HS-27A (cell line): ENCODE results near the gene SAA2.
"Not testable (repeated sequence)": the region's sequence is repeated elsewhere in the genome, so short reads cannot be mapped to it uniquely, and the experiment has no call there.

Source experiments
- DNase-seq: peaks from one replicate; pipeline ENCODE4 v3.0.0-alpha.2; 2012; ENCODE audit warnings: low read depth, missing footprints

The SAA2 gene

DNA sequence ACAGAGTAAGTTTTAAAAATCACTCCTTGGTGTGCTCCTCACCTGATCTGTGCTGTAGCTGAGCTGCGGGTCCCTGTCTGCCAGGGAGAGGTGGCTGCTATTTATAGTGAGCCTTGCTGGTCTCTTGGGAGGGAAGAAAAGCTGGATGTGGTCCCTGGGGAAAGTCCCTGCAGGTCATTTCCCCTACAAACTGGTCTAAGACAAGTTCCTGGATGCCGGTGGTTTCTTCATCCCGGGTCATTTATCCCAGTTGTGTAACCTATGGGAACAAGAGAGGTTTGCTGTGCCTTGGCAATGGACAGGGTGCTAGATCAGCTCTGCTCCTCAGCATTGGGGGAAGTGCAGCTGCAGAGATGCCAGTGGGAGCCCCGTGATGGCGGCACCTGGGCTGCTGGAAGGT is at the start of gene SAA2:
TSS of gene SAA2 (minus strand) at position 108 of the 400 bp plus-strand sequence. CDS start 657 bp downstream, outside the sequence.
- no peak for DNase-seq

DNA sequence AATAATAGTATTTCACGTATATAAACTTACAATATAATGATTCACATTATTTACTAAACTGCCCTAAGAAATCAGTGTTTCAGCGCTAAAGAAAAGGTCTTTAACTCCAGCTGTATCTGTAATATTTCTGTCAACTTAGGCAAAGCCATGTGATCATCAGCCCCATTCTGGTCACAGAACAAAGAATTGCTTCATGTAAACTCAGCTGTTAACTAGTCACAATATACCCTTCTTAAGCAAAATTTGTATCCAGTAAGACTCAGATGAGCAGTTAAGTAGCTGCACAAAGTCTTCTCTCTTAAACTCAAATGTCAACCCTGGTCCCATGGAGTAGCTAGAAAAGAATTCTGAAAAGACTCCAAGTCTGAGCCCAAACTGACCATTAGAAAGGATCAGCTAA is 46.8 kb upstream of the SAA2 start:
- no peak for DNase-seq

DNA sequence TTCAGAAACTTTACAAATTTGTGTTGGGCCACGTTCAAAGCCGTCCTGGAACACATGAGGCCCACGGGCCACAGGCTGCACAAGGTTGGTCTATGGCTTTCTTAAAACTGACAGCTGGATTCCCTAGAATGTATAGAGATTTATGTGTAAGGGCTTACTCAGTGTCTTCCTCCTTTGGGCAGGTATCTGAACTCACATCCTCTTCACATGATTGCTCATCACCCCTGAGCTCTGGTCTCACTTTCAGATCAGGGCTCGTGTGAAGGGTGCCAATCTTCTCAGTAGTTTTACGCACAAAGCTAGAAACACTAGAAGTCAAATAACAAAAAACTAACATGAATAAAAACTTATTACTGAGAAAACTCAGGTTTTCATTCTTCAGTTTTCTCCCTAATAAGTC is 46.4 kb upstream of the SAA2 start:
- DNase-seq: no peak

GRCh38 chr11:18288911-18289310 is 40.4 kb upstream of the SAA2 start:
- no peak for DNase-seq

- peak; percentile 23 for DNase-seq
These were observed 37.4 kb upstream of the SAA2 start for GRCh38 chr11:18285841-18286240.

DNA sequence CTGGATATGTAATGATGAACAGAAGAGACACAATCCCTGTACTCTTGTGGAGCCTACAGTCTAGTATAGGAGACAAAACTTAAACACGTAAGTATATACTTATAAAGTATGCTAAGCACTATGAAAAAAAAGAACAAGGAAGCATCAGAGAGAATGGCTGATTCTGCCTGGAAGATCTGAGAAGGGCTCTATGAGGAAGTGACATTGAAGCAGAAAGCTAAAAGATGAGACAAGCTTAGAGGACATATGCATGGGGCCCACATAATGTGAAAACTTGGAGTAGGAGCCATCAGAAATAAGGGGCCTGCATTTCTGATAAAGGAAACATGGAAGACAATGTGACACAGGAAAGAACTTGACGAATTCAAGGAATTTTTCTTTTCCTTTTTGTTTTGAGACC is 34.2 kb upstream of the SAA2 start:
- no peak for DNase-seq

GRCh38 chr11:18280438-18281045 is 32.1 kb upstream of the SAA2 start:
- DNase-seq: no peak

DNA sequence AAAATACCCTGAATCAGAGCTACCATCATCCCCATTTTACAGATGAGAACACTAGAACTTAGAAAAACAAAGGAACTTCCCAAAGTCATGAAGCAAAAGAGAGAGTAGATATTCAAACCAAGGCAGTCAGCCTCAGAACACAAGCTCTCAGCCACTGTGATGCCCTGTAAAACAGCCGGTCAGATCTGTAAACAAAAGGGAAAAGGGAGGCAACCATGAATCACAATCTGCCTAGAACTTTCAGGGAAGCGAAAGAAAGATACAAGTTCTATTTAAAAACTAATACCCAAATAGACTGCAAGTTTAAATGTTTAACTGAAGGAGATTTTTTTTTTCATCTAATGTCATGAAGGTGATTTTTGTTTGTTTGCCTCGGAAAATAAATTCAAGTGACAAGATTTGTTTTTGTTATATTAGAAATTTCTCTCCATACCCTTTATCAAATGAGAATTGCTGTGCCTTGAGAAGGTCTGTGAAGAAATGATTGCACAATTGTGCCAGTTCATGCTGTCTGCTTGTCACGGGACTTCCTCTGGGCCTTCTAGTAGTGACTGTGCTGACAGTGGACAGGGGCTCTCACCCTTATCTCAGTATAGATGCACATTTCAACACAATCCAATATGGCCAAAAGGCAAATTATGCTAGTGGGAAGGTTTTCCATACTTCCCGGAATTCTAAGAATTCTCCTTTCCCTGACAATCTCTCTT is 29.2 kb upstream of the SAA2 start:
- DNase-seq: no peak

DNA sequence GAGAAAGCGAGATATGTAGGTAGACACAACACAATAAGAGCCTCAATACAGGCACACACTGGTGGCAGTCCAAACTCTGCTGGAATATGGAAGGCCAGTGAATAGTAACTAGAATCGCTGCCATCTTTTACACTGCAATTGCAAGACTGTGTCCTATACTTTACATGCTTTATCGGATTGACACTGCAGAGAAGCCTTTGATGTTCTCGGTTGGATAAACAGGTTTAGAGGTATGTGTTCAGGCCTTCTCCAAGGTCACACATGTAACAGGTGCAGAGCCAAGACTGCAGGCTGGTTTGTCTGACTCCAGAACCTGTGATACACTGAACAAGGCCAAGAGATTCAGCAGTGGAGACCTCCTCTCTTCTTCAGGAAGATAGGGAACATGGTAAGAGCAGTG is 22.7 kb upstream of the SAA2 start:
- no peak for DNase-seq

- DNase-seq: no peak
These were observed 21.6 kb upstream of the SAA2 start for GRCh38 chr11:18270102-18270501.

GRCh38 chr11:18269252-18269651 is 20.8 kb upstream of the SAA2 start:
- not testable (repeated sequence) for DNase-seq

- DNase-seq: not testable (repeated sequence)
These were observed 19.1 kb upstream of the SAA2 start for GRCh38 chr11:18267335-18268133.

- DNase-seq: no peak
These were observed 17.5 kb upstream of the SAA2 start, which contains the start of gene SAA1 for GRCh38 chr11:18265949-18266348. Gene SAA1 (plus strand): TSS chr11:18266264. CDS start chr11:18266888, 624 bp downstream.

DNA sequence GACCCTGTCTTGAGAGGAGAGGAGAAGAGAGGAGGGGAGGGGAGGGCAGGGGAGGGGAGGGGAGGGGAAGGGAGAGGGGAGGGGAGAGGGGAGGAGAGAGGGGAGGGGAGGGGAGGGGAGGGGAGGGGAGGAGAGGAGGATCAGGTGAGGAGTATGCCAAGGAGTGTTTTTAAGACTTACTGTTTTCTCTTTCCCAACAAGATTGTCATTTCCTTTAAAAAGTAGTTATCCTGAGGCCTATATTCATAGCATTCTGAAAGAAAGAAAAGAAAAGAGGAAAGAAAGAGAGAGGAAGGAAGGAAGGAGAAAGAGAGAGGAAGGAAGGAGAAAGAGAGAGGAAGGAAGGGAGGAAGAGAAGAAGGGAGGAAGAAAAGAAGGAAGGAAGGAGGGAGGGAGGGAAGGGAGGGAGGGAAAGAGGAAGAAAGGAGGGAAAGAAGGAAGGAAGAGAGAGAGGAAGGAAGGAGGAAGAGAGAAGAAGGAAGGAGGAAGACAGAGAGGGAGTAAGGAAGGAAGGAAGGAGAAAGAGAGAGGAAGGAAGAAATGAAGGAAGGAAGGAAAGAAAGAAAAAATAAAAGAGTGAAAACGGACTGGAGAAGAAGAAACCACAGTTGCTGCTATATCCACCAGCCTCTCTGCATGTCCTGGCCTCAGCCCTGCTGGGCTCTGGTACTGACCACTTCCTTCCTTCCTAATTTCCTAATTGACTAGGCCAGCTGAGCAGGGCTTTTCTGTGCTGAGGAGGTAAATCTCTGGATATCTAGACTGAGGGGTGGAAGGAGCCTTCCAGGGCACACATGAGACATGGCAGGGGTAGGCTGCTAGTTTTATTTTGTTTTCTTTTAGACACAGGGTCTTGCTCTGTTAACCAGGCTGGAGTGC is 16.4 kb upstream of the SAA2 start:
- DNase-seq: no peak

DNA sequence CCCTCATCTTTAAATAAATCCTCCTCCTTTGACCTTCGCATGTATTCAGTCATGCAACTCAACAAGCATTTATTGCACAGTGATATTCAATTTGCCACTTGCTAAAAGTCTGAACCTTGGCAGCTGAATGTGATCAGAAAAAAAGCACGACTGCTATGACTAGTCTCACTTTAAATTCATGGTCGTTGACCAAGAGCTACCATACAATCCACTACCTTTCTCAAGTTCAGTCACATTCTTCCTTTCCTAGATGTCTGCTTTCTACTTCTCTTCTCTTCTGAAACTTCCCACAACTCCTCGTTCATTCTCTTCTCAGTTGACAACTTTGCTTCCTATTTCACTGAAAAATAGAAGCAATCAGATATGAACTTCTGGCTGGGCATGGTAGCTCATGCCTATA is 15.6 kb upstream of the SAA2 start:
- no peak for DNase-seq

- not testable (repeated sequence) for DNase-seq
These were observed 14.3 kb upstream of the SAA2 start for GRCh38 chr11:18262681-18263350.

GRCh38 chr11:18261721-18262120 is 13.3 kb upstream of the SAA2 start:
- DNase-seq: no peak

DNA sequence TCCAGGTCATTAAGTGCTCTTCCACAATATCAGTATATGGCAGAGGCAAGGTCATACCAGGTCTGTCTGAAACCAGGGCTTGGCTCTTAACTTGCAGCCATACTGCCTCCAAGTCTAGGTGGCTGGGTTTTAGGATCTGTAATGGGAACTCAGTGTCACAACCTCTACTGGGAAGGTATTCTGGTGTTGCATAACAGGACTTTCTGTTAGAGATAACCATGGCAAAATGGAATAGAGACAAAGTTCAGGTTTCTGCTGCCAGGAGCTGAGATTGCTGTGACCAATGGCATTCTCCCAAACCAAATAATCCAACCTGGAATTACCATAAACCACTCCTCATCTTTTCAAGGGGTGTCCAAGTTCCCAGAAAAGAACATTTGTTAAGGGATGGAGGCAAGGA is 10.8 kb upstream of the SAA2 start:
- no peak for DNase-seq

DNA sequence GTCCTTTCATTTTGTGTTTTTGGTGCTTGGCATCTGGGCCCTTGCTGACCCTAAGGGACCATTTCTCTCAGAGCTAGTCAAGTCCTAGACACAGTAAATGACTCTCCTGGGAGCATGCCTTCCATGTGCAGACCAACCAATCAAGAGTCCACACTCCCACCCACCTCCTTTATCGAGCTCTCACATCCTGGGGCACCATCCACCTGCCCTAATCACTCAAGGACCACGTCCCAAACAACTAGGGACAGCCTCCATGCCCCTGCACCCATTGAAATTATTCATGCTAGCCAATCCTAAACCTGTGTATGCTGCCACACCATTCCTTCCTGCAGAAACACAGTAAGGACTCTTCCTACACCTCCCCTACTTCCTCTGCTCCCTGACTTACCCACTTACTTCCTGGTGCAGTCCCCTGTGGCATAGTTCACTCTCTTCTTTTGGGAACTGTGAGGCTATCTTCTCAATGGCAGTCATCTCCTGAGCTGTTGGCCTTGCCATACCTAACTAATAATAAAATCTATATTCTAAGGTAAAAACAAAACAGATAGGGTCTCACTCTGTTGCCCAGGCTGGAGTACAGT is 6.4 kb upstream of the SAA2 start:
- DNase-seq: no peak

GRCh38 chr11:18253778-18254338 is 5.4 kb upstream of the SAA2 start:
- DNase-seq: no peak

GRCh38 chr11:18253233-18253632 is 4.8 kb upstream of the SAA2 start:
- no peak for DNase-seq
